H1 (cell line): Measurements from ENCODE around the gene LRWD1. TPM values are rescaled to one million over a fixed set of nuclear protein-coding genes. Genes with fewer than 3 reads are reported as not detected.

Experiments
- CTCF ChIP-seq, 3 experiments: IDR thresholded peaks; 1 replicate in 2 of 3; 2 replicates in 1 of 3; pipeline versions ENCODE4 v1.5.1 to v1.6.1; 2011; ENCODE audit warnings: low read length in 3 of 3, mild to moderate bottlenecking in 3 of 3, inconsistent platforms in 2 of 3, low read depth in 1 of 3, moderate library complexity in 1 of 3; ENCODE audit not compliant: insufficient read depth in 1 of 3; ENCODE audit errors: control extremely low read depth in 1 of 3
- NANOG ChIP-seq: IDR thresholded peaks from 2 replicates; pipeline ENCODE4 v1.6.1; 2011; ENCODE audit warnings: low read length, low read depth, mild to moderate bottlenecking, inconsistent platforms; ENCODE audit not compliant: insufficient read depth, poor library complexity, severe bottlenecking
- SAP30 ChIP-seq: fragments of 300-600 bp; sonication (generic); IDR thresholded peaks from 2 replicates; pipeline ENCODE4 v1.7.1; 2012; ENCODE audit warnings: low read length, moderate library complexity, mild to moderate bottlenecking, inconsistent platforms; ENCODE audit not compliant: insufficient read depth, insufficient replicate concordance
- polyA plus RNA-seq, 7 experiments: library from polyadenylated mRNA; depleted of rRNA in 3 of 7; stranded (reverse) in 5 of 7; unstranded in 2 of 7; fragments of >200 nt in 5 of 7; fragments of 200-250 nt in 2 of 7; gene quantifications; 1 replicate in 5 of 7; 2 replicates in 1 of 7; 4 replicates in 1 of 7; pipeline versions ENCODE4 v1.2.1 to v1.2.3, GENCODE V29; 2011 to 2013; ENCODE audit warnings: missing spikeins in 2 of 7, mixed read lengths in 2 of 7
- total RNA-seq: library from RNA; stranded (reverse); fragmentation: NEBNext Ultra II Directional; extraction: Animal tissue kit (Norgen Biotek cat#: 25700); gene quantifications from 2 replicates; pipeline ENCODE4 v1.2.1, GENCODE V29; 2021

LRWD1 gene
- total and polyA plus RNA-seq, 2 of the 8 experiments (the other 6 are each of a cell fraction or from before 2014, with no cell fraction given), result 23.4 to 26.8 TPM

DNA sequence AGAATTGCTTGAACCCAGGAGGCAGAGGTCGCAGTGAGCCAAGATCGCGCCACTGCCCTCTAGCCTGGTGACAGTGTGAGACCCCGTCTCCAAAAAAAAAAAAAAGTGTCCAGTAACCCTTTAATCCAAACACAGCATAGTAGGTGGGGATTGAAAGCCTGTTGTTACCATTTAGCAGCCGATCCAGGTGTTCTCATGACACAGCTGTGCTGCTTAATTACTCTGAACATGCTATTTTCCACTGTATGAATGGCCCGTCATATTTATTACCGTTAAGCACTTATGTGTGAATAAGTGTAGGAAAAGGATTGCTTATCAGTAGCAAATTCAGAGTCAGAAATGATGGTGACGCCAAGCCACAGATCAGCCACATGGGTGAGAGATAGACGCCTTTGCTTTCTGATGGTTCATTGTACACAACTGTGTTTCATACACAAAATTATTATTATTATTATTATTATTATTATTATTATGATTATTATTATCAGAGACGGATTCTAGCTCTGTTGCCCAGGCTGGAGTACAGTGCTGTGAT lies 43.0 kb upstream of the LRWD1 start (continued):
- TF ChIP-seq SAP30 (no peak), NANOG (no peak), CTCF (IDR thresholded peaks at IDR 0.05; ENCODE audit: control extremely low read depth in 1 of 3, insufficient read depth in 1 of 3, low read depth in 1 of 3, low read length in 3 of 3) (no peak)
